Stimulated activated CD4-positive, alpha-beta T cell treated with anti-CD3 and anti-CD28 coated beads, Interleukin-12 subunit alpha, Interleukin-12 subunit beta, amount 100 ng/mL, for 24 hours (primary cell): ENCODE results near the gene CAMSAP3.
"Not testable (repeated sequence)": the region's sequence is repeated elsewhere in the genome, so short reads cannot be mapped to it uniquely, and the experiment has no call there.

Experiments used
- DNase-seq, 2 experiments: peaks; one replicate each; pipeline ENCODE4 v3.0.0-alpha.2; 2020; ENCODE audit warnings: low read depth in 2 of 2

The CAMSAP3 gene

GRCh38 chr19:7631577-7631976 is 35.9 kb downstream of the CAMSAP3 start:
- no peak for DNase-seq

- DNase-seq, result no peak
Measured at GRCh38 chr19:7632340-7633203, 36.9 kb downstream of the CAMSAP3 start.

GRCh38 chr19:7633698-7634097 is 38.0 kb downstream of the CAMSAP3 start, which contains the start of gene PCP2:
PCP2 (minus strand) TSS chr19:7633719; CDS start chr19:7633457, 262 bp downstream.
- no peak for DNase-seq

- no peak for DNase-seq
Measured at GRCh38 chr19:7635670-7636069, 40.0 kb downstream of the CAMSAP3 start.

GRCh38 chr19:7636317-7636690 is 40.6 kb downstream of the CAMSAP3 start:
- DNase-seq, result no peak

GRCh38 chr19:7636691-7637373 is 41.2 kb downstream of the CAMSAP3 start, which contains the start of gene STXBP2:
STXBP2 (plus strand) TSS chr19:7637110; CDS start chr19:7637150, 40 bp downstream.
- DNase-seq, result peak; percentile 83 to 84

GRCh38 chr19:7637374-7638256 is 42.0 kb downstream of the CAMSAP3 start:
- DNase-seq, result no peak

GRCh38 chr19:7638802-7639465 is 43.3 kb downstream of the CAMSAP3 start:
- DNase-seq, result no peak

GRCh38 chr19:7639863-7640348 is 44.2 kb downstream of the CAMSAP3 start:
- DNase-seq, result no peak

- DNase-seq, result no peak
Measured at GRCh38 chr19:7640803-7641202, 45.1 kb downstream of the CAMSAP3 start.

- no peak for DNase-seq
Measured at GRCh38 chr19:7641290-7642276, 45.9 kb downstream of the CAMSAP3 start.

- DNase-seq, result no peak
Measured at GRCh38 chr19:7642295-7643030, 46.8 kb downstream of the CAMSAP3 start.

GRCh38 chr19:7643031-7643415 is 47.4 kb downstream of the CAMSAP3 start:
- no peak for DNase-seq

GRCh38 chr19:7643629-7644549 is 48.2 kb downstream of the CAMSAP3 start:
- not testable (repeated sequence) for DNase-seq

GRCh38 chr19:7644550-7644877 is 48.9 kb downstream of the CAMSAP3 start:
- no peak for DNase-seq

- DNase-seq, result no peak
Measured at GRCh38 chr19:7645163-7645562, 49.5 kb downstream of the CAMSAP3 start.

GRCh38 chr19:7645656-7646425 is 50.2 kb downstream of the CAMSAP3 start:
- no peak for DNase-seq

- no peak for DNase-seq
Measured at GRCh38 chr19:7646426-7646700, 50.7 kb downstream of the CAMSAP3 start.
